Activated B cell treated with CpG ODN at 0.5 μM for 24 hours (primary cell): Measurements from ENCODE around the gene PAX5. TPM values are rescaled to one million over a fixed set of nuclear protein-coding genes. Genes with fewer than 3 reads are reported as not detected.
"Not testable (repeated sequence)": the region's sequence is repeated elsewhere in the genome, so short reads cannot be mapped to it uniquely, and the experiment has no call there.

Experiments used
- ATAC-seq: fragments of 200-7000 bp; cut with Tn5 transposase; one replicate; pipeline ENCODE4 v1.10.0; 2021; ENCODE audit warnings: low read depth, mild to moderate bottlenecking, moderate library complexity
- CTCF ChIA-PET: fragments of 350-600 bp; sonication (Branson Sonifier 250); formaldehyde crosslinking; loops from one replicate; lab custom pipeline; 2021; ENCODE audit warnings: antibody characterized with exemption; lab: Charles Lee
- POLR2A ChIA-PET: fragments of 350-600 bp; sonication (Branson Sonifier 250); formaldehyde crosslinking; loops from one replicate; lab custom pipeline; 2021; ENCODE audit warnings: antibody characterized with exemption; lab: Charles Lee
- DNase-seq: peaks from one replicate; pipeline ENCODE4 v3.0.0; 2022
- H3K27ac Mint-ChIP-seq: one replicate; pipeline ENCODE4 v1.8.0; 2020; ENCODE audit warnings: mixed read lengths
- H3K27me3 Mint-ChIP-seq: one replicate; pipeline ENCODE4 v1.8.0; 2021; ENCODE audit warnings: mixed read lengths
- H3K36me3 Mint-ChIP-seq: one replicate; pipeline ENCODE4 v1.8.0; 2021; ENCODE audit warnings: low read depth, mixed read lengths
- H3K4me1 Mint-ChIP-seq: one replicate; pipeline ENCODE4 v1.8.0; 2021; ENCODE audit warnings: mixed read lengths
- H3K4me3 Mint-ChIP-seq: one replicate; pipeline ENCODE4 v1.8.0; 2020; ENCODE audit warnings: mild to moderate bottlenecking, mixed read lengths
- H3K9me3 Mint-ChIP-seq: one replicate; pipeline ENCODE4 v1.8.0; 2020; ENCODE audit warnings: mixed read lengths
- CTCF ChIP-seq: fragments of 200-600 bp; IDR thresholded peaks from one replicate; pipeline ENCODE4 v1.8.0; 2022; ENCODE audit warnings: antibody characterized with exemption, mild to moderate bottlenecking
- intact Hi-C: fragments of 100-400 bp; cut with micrococcal nuclease; formaldehyde crosslinking; loops from one replicate; pipeline ENCODE4 v1.15.1; 2024
- total RNA-seq: library from RNA; stranded (reverse); gene quantifications from 2 replicates; pipeline ENCODE4 v1.2.3, GENCODE V29; 2022

Gene PAX5
- 580 and 619 TPM in 2 replicates for total RNA-seq

- ChIA-PET CTCF (interaction anchor here (0.7 to 5.4 kb wide), 6 partner anchors 126 to 304 kb away, joined by 3 to 25 read pairs (median 4); no protein-coding TSS in a partner anchor), POLR2A (interaction anchor here (0.5 to 6.6 kb wide), 42 partner anchors 8 to 452 kb away, joined by 3 to 175 read pairs (median 8); partner anchors contain the start of genes POLR1E and ZCCHC7)
- H3K4me1 Mint-ChIP-seq: peaks cover 72% of the 10 kb centered on the region
- H3K27me3 Mint-ChIP-seq: no peaks in the 10 kb centered on the region
- H3K4me3 Mint-ChIP-seq: peak within 1 kb of the TSS; percentile 90
- TF ChIP-seq CTCF: no peak
- no peaks in the 10 kb centered on the region for H3K9me3 Mint-ChIP-seq
- H3K27ac Mint-ChIP-seq: peak within 1 kb of the TSS; percentile 96
- ATAC-seq (no peak), DNase-seq (no peak)
- peaks cover 56% of the 10 kb centered on the region for H3K36me3 Mint-ChIP-seq
- intact Hi-C loops: loop anchor here (1.0 to 5.0 kb wide), 6 partner anchors 87 to 454 kb away; partner anchors contain the start of genes POLR1E and ZCCHC7
Measured at GRCh38 chr9:37033682-37034304, at the start of gene PAX5. PAX5 (minus strand) TSS chr9:37034268; CDS start chr9:37034031, 237 bp downstream.

GRCh38 chr9:37083654-37084053 lies 49.6 kb upstream of the PAX5 start:
- DNase-seq: no peak

GRCh38 chr9:37082214-37082765 lies 48.2 kb upstream of the PAX5 start:
- TF ChIP-seq CTCF: no peak
- H3K27ac Mint-ChIP-seq: peak overlapping the region; percentile 32
- DNase-seq (no peak), ATAC-seq (no peak)
- POLR2A ChIA-PET: interaction anchor here (0.7 to 7.3 kb wide), 3 partner anchors 38 to 55 kb away, joined by 3 to 54 read pairs (median 51); partner anchors contain the start of gene ZCCHC7
- intact Hi-C loops: loop anchor here (5.0 kb wide), 1 partner anchor 240 kb away; no protein-coding TSS in a partner anchor
- CTCF ChIA-PET: interaction anchor here (1.0 kb wide), 1 partner anchor 11 kb away, joined by 3 read pairs; no protein-coding TSS in a partner anchor
- peaks cover 37% of the 10 kb centered on the region for H3K36me3 Mint-ChIP-seq
- peak overlapping the region; percentile 94 for H3K4me3 Mint-ChIP-seq
- H3K9me3 Mint-ChIP-seq: no peaks in the 10 kb centered on the region
- peaks cover 85% of the 10 kb centered on the region for H3K4me1 Mint-ChIP-seq
- no peaks in the 10 kb centered on the region for H3K27me3 Mint-ChIP-seq

More at GRCh38 chr9:37083654-37084053, 49.6 kb upstream of the PAX5 start:
- ATAC-seq: no peak
- ChIA-PET CTCF (no interaction called here), POLR2A (interaction anchor here (1.2 kb wide), 1 partner anchor 37 kb away, joined by 3 read pairs; the partner anchor contains the start of gene ZCCHC7)
- Mint-ChIP-seq H3K4me1 (peaks cover 86% of the 10 kb centered on the region), H3K27ac (peak overlapping the region; percentile 67), H3K36me3 (peaks cover 50% of the 10 kb centered on the region), H3K4me3 (peak overlapping the region; percentile 13), H3K27me3 (no peaks in the 10 kb centered on the region), H3K9me3 (no peaks in the 10 kb centered on the region)
- intact Hi-C loops: loop anchor here (2.0 to 5.0 kb wide), 2 partner anchors 17 to 239 kb away; no protein-coding TSS in a partner anchor
- TF ChIP-seq CTCF: no peak

- peak overlapping the region; percentile 94 for H3K4me3 Mint-ChIP-seq
- not testable (repeated sequence) for H3K27me3 Mint-ChIP-seq, DNase-seq, ATAC-seq, H3K9me3 Mint-ChIP-seq
- ChIA-PET CTCF (interaction anchor here (1.0 kb wide), 1 partner anchor 11 kb away, joined by 3 read pairs; no protein-coding TSS in a partner anchor), POLR2A (interaction anchor here (1.6 to 7.3 kb wide), 4 partner anchors 38 to 260 kb away, joined by 4 to 54 read pairs (median 28); partner anchors contain the start of gene ZCCHC7)
- H3K36me3 Mint-ChIP-seq: peaks cover 30% of the 10 kb centered on the region
- peak overlapping the region; percentile 32 for H3K27ac Mint-ChIP-seq
- intact Hi-C loops: loop anchor here (5.0 kb wide), 1 partner anchor 241 kb away; no protein-coding TSS in a partner anchor
- H3K4me1 Mint-ChIP-seq: peaks cover 78% of the 10 kb centered on the region
Measured at GRCh38 chr9:37081507-37081906, 47.4 kb upstream of the PAX5 start.

- POLR2A ChIA-PET: interaction anchor here (0.6 to 7.3 kb wide), 18 partner anchors 16 to 262 kb away, joined by 3 to 54 read pairs (median 4); partner anchors contain the start of genes PAX5 and ZCCHC7
- peaks cover 22% of the 10 kb centered on the region for H3K36me3 Mint-ChIP-seq
- peak overlapping the region; percentile 95 for H3K27ac Mint-ChIP-seq
- H3K4me1 Mint-ChIP-seq: peaks cover 78% of the 10 kb centered on the region
- intact Hi-C loops: loop anchor here (5.0 kb wide), 1 partner anchor 242 kb away; no protein-coding TSS in a partner anchor
- DNase-seq, H3K27me3 Mint-ChIP-seq, H3K9me3 Mint-ChIP-seq, ATAC-seq: not testable (repeated sequence)
- CTCF ChIA-PET: interaction anchor here (0.5 to 1.3 kb wide), 5 partner anchors 54 to 447 kb away, joined by 3 read pairs; no protein-coding TSS in a partner anchor
- H3K4me3 Mint-ChIP-seq: peak overlapping the region; percentile 94
Measured at GRCh38 chr9:37080165-37080628, 46.1 kb upstream of the PAX5 start.
